Measurements from ENCODE around the gene L1CAM.

Gene L1CAM

GRCh38 chrX:153812220-153812619 lies 73.8 kb downstream of the L1CAM start:
- Histone ChIP-seq H3K27me3 (ENCODE audit: control insufficient read depth, insufficient read depth, low read length) (no peaks in the 10 kb centered on the region), H3K36me3 (ENCODE audit: control insufficient read depth, insufficient read depth, low read length) (no peaks in the 10 kb centered on the region), H3K27ac (no peak overlapping the region), H3K9me3 (ENCODE audit: control insufficient read depth, low read length) (no peaks in the 10 kb centered on the region), H2AFZ (no peak overlapping the region), H3K4me1 (no peaks in the 10 kb centered on the region), H3K4me3 (ENCODE audit: low read depth, low read length) (no peak overlapping the region), H3K79me2 (no peaks in the 10 kb centered on the region), H3K4me2 (ENCODE audit: low read length) (no peak overlapping the region), H3K9ac (no peak overlapping the region)
- no peak for TF ChIP-seq CTCF (IDR thresholded peaks at IDR 0.05)

All from parathyroid adenoma (tissue), 2 donors.